Astrocyte of the cerebellum (primary cell): ENCODE data around the gene TGM2.

Experiments used
- DNase-seq: peaks from one replicate; pipeline ENCODE4 v3.0.0-alpha.2; 2011; ENCODE audit warnings: low read depth
- H3K4me3 ChIP-seq: 2 replicates; pipeline ENCODE4 v1.5.1; 2011; ENCODE audit warnings: mild to moderate bottlenecking, low read depth, low read length, moderate library complexity
- in situ Hi-C: cut with HindIII; loops from 2 replicates; pipeline ENCODE4 v1.10.0; 2017; ENCODE audit warnings: low sequenced_read_pairs
- TF ChIP-seq, protein P1 (sequence below): IDR thresholded peaks from 2 replicates; pipeline ENCODE4 v1.5.1; 2012; ENCODE audit warnings: low read length, low read depth, moderate library complexity, mild to moderate bottlenecking; ENCODE audit errors: missing control alignments

Gene TGM2

DNA sequence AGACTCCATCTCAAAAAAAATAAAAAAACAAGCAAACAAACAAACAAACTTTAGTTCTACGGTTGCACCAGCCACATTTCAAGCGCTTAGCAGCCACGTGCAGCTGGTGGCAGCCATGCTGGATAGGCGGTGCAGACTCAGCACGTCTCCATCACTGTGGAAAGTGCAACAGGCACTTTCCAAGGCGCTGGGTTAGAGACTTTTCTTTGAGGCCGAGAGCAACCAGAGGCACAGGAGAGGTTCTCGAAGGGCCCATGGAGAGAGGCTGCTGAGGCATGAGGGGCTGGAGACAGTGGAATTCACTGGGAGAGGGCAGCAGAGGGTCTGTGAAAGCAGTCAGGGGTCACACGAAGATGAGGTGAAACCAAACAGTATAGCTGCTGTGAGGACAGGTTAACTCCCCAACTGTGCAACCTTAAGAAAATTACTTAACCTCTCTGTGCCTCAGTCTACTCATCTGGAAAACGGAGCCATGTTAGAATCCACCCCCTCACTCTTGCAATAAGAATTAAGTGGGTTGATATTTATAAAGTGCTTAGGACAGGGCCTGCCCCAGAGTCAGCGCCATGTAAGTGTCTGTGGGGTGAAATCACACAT is 27.5 kb downstream of the TGM2 start:
- in situ Hi-C loops = no loop called here
- H3K4me3 ChIP-seq = no peak overlapping the region
- DNase-seq = no peak
- TF ChIP-seq, protein P1, sequence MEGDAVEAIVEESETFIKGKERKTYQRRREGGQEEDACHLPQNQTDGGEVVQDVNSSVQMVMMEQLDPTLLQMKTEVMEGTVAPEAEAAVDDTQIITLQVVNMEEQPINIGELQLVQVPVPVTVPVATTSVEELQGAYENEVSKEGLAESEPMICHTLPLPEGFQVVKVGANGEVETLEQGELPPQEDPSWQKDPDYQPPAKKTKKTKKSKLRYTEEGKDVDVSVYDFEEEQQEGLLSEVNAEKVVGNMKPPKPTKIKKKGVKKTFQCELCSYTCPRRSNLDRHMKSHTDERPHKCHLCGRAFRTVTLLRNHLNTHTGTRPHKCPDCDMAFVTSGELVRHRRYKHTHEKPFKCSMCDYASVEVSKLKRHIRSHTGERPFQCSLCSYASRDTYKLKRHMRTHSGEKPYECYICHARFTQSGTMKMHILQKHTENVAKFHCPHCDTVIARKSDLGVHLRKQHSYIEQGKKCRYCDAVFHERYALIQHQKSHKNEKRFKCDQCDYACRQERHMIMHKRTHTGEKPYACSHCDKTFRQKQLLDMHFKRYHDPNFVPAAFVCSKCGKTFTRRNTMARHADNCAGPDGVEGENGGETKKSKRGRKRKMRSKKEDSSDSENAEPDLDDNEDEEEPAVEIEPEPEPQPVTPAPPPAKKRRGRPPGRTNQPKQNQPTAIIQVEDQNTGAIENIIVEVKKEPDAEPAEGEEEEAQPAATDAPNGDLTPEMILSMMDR = no peak

DNA sequence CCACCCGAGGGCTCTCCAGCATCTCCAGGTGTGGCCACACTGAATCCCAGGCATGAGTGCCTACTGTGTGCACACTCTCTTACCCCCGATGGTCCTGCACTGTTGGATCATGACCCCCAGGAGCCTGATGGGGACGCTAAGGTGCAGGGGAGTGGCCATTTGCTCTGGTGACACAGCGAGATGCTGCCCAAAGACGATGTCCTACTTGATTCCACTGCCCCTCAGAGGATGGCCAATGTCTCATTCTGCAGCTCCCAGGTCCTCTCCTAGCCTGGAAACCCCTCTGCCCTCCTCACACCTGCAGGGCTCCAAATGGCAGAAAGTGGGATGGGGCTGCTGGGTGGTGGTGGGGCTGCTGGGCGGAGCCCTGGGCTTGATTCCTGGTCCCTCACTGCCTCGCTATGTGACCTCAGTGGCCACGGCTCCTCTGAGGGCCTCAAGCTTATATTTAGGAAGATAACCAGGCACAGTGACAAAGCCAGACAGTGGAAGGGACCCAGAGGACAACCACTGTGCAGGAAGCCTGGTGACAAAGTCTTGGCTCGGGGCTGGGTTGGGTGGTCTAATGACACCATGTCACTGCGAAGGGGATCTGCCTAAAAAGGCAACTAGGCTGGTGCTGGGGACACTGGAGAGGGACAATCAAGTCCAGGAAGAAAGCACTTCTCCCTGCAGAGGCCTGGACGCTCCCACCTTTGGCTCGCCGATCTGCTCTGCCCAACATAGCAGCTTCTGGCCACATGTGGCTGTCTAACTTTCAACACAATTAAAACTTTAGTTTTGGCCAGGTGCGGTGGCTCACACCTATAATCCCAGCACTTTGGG is 28.4 kb downstream of the TGM2 start:
- TF ChIP-seq, protein P1 = no peak
- no peak for DNase-seq
- H3K4me3 ChIP-seq = no peak overlapping the region
- in situ Hi-C loops = no loop called here

DNA sequence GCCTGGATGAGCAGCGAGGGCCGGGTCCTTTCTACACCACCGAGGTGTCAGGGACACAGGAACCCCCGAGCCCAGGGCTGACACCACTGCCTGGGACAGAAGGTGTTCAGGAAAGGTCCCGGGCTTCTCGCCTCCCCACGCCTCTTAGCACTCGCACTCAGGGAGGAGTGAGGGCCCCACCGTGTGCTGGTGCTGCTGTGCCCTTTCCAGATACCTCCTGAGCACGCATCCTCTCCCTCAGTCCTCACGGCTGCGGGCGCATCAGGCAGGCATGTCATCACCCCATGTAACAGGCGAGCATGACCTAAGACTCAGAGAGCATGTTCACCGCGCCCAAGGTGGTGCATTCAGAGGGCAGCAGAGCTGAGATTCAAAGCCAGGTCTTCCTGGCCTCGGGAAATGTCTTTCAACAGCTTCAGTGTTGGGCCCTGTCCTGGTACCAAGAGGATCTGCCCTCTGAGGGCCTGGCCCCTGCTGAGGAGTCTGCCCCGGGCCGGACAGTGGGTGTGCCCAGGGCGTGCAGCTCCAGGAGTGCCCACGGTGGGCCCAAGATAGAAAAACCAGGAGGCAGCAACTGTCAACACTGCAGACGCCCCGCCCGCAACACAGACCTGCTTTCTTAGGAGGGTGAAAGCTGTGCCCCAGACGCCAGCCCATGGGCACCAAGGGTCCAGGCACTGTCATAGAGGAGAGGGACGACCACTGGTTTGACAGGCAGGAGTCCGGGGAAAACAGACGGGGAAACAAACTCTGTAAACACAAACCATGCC is 29.2 kb downstream of the TGM2 start:
- no peak overlapping the region for H3K4me3 ChIP-seq
- TF ChIP-seq, protein P1 = no peak
- in situ Hi-C loops = no loop called here
- DNase-seq = no peak

DNA sequence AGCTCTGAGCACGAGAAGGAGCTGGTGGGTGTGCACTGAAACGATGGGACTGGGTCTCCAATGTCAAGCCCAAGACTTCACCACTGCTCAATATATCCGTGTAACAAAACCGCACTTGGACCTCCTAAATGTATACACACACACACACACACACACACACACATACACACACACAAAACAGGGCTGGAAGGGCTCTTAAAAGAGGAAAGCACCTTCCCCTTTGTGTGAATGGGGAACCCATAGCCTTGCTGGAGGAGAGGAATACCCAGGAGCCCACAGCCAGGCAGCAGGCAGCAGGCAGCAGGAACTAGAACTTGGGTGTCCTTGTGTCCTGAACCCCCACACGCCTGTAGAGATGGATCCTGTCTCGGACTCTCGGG is 29.8 kb downstream of the TGM2 start:
- in situ Hi-C loops = no loop called here
- TF ChIP-seq, protein P1 = no peak
- no peak overlapping the region for H3K4me3 ChIP-seq
- no peak for DNase-seq

DNA sequence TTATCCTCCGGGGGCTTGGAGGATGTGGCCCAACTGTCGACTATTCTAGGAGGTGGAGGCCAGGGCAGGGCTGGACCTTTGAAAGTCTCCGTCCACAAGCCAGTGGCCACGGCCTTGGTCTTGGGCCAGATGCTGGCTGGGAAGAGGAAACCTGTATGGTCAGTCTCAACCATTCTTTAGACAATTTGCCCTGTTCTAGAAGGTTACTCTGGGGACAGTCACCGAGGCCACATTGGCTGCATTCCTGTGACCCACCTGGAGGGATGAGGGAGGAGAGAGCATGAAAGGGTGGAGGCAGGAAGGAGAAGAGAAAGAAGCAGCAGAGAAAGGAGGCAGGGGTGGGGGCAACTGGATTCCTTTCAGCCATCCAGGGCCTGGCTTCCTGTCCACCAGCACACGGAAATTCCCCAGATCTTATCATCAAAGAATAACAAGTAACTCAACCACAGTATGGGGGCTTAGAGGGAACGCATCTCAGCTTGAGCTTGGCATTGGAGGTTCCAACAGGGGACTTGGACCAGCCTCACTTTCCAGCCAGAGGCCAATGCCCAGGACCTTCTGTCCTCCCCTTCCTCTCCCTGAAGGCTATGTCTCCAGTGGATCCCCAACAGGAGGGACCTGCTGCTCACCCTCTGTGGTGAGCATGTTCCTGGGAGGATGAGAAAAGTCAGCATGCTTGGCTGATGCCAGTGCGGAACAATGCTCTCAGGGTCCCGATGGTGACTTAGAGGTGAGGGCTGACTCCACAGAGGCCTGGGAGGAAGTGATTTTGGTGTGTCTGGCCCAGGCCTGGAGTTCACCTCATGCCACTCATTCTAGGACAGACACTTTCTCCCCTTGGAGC is 30.4 kb downstream of the TGM2 start:
- peak; percentile 57 for DNase-seq
- TF ChIP-seq, protein P1 = no peak
- H3K4me3 ChIP-seq = no peak overlapping the region
- in situ Hi-C loops = no loop called here
